Fibroblast of lung (primary cell): Measurements from ENCODE around the gene ELMO1.

Source experiments
- CTCF ChIP-seq, 2 donors: IDR thresholded peaks in 1 of 2; conservative IDR thresholded peaks in 1 of 2; 1 replicate in 1 of 2; 2 replicates in 1 of 2; pipeline ENCODE4 v1.5.1; 2011 to 2012; ENCODE audit warnings: low read length in 2 of 2, control low read depth in 1 of 2, inconsistent platforms in 1 of 2, low read depth in 1 of 2, mild to moderate bottlenecking in 1 of 2
- EZH2 ChIP-seq: IDR thresholded peaks from 2 replicates; pipeline ENCODE4 v1.5.1; 2012; ENCODE audit warnings: low read length, control low read depth, mild to moderate bottlenecking; ENCODE audit errors: missing control alignments

- no peak for TF ChIP-seq EZH2
- no peak for TF ChIP-seq CTCF (conservative IDR thresholded peaks at IDR 0.05 in 1 of 2, IDR thresholded peaks at IDR 0.05 in 1 of 2; ENCODE audit: low read depth in 1 of 2, low read length in 2 of 2)
Measured at GRCh38 chr7:37068038-37068437, 380.6 kb downstream of the ELMO1 start.
